Nephron (organoid): ENCODE measurements around the gene TRAPPC2L.

ENCODE experiments used
- H3K27ac Mint-ChIP-seq, 3 experiments: 2 replicates each; pipeline ENCODE4 v1.8.0; 2020; ENCODE audit warnings: mixed read lengths in 3 of 3, mild to moderate bottlenecking in 2 of 3, moderate library complexity in 1 of 3
- H3K27me3 Mint-ChIP-seq: 2 replicates; pipeline ENCODE4 v1.8.0; 2021; ENCODE audit warnings: low read depth, mild to moderate bottlenecking, moderate library complexity, mixed read lengths
- H3K36me3 Mint-ChIP-seq: 2 replicates; pipeline ENCODE4 v1.8.0; 2020; ENCODE audit warnings: low read depth, mixed read lengths
- H3K4me1 Mint-ChIP-seq: 2 replicates; pipeline ENCODE4 v1.8.0; 2020; ENCODE audit warnings: mixed read lengths
- H3K4me3 Mint-ChIP-seq, 3 experiments: 2 replicates each; pipeline ENCODE4 v1.8.0; 2020; ENCODE audit warnings: mild to moderate bottlenecking in 3 of 3, mixed read lengths in 3 of 3, moderate library complexity in 2 of 3
- H3K9me3 Mint-ChIP-seq: 2 replicates; pipeline ENCODE4 v1.8.0; 2020; ENCODE audit warnings: mixed read lengths
- TF ChIP-seq, protein P1 (sequence below), 3 experiments: fragments of 200-600 bp; sonication (generic); IDR thresholded peaks; one replicate each; pipeline ENCODE4 v1.5.0; 2021; ENCODE audit warnings: antibody characterized with exemption in 3 of 3; ENCODE audit not compliant: unreplicated experiment in 3 of 3

Gene TRAPPC2L

DNA sequence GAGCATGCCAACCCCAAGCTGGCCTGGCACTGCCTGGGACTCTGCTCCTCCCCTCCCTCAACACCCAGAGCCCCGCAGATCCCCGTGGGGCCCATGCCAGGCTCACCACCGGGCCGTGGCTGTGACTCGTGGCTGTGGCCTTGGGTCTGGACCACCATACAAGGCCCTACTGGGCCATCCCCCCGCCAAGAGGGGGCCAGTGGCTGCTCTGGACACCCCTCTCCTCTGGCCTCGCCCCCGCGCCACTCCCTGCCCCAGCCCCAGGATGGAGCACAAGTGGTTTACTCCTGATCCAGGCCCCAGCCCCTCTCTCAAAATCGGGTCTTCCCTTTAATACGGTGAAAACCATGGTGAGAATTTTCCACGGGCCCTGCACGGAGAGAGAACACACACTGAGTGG, 6.5 kb downstream of the TRAPPC2L start:
- no peaks in the 10 kb centered on the region for H3K9me3 Mint-ChIP-seq
- TF ChIP-seq, protein P1, sequence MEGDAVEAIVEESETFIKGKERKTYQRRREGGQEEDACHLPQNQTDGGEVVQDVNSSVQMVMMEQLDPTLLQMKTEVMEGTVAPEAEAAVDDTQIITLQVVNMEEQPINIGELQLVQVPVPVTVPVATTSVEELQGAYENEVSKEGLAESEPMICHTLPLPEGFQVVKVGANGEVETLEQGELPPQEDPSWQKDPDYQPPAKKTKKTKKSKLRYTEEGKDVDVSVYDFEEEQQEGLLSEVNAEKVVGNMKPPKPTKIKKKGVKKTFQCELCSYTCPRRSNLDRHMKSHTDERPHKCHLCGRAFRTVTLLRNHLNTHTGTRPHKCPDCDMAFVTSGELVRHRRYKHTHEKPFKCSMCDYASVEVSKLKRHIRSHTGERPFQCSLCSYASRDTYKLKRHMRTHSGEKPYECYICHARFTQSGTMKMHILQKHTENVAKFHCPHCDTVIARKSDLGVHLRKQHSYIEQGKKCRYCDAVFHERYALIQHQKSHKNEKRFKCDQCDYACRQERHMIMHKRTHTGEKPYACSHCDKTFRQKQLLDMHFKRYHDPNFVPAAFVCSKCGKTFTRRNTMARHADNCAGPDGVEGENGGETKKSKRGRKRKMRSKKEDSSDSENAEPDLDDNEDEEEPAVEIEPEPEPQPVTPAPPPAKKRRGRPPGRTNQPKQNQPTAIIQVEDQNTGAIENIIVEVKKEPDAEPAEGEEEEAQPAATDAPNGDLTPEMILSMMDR (IDR thresholded peaks at IDR 0.05; ENCODE audit: unreplicated experiment in 3 of 3), result no peak
- H3K4me3 Mint-ChIP-seq, result no peak overlapping the region
- H3K36me3 Mint-ChIP-seq, result peaks cover 5% of the 10 kb centered on the region
- H3K4me1 Mint-ChIP-seq, result no peaks in the 10 kb centered on the region
- H3K27ac Mint-ChIP-seq, result no peak overlapping the region
- H3K27me3 Mint-ChIP-seq, result peaks cover 7% of the 10 kb centered on the region

DNA sequence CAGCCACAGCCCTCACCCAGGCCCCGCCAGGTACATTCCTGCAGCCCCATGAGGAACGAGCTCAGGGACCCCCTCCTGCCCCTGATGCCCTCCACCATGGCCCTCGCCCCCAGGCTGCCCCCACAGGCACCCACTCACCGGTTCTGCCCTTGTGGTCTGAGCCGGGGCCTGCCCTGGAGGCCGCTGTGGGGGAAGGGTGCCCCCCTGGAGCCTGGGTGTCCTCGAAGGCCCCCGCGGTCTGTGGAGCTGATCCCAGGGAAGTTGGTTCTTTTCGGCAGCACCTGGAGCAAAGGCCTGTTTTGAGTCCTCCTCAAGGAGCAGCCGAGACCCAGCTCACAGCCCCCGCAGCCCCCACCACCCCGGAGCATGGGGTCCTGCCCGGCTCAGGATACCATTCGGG, 7.2 kb downstream of the TRAPPC2L start:
- peaks cover 14% of the 10 kb centered on the region for H3K27me3 Mint-ChIP-seq
- no peak overlapping the region for H3K4me3 Mint-ChIP-seq
- H3K27ac Mint-ChIP-seq, result no peak overlapping the region
- H3K36me3 Mint-ChIP-seq, result peaks cover 5% of the 10 kb centered on the region
- H3K9me3 Mint-ChIP-seq, result no peaks in the 10 kb centered on the region
- no peaks in the 10 kb centered on the region for H3K4me1 Mint-ChIP-seq
- TF ChIP-seq, protein P1 (IDR thresholded peaks at IDR 0.05; ENCODE audit: unreplicated experiment in 3 of 3), result no peak

DNA sequence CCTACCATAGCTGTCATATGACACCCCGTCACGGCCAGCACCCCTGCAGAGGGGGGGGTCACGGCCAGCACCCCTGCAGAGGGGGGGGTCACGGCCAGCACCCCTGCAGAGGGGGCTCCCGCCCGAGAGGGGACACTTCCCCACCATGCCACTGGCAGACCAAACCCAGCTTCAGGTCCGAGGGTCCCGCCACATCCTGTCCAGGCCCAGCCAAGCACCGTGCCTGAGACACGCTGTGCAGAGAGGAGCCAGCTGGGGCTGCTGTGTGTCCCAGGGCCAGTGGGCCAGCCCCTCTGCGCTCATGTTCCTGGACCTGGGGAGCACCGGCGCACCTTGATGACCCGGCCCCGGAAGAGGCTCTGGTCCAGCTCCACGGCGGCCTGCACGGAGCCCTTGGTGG, 7.6 kb downstream of the TRAPPC2L start:
- no peaks in the 10 kb centered on the region for H3K9me3 Mint-ChIP-seq
- H3K36me3 Mint-ChIP-seq, result peaks cover 5% of the 10 kb centered on the region
- peaks cover 17% of the 10 kb centered on the region for H3K27me3 Mint-ChIP-seq
- H3K4me1 Mint-ChIP-seq, result no peaks in the 10 kb centered on the region
- H3K4me3 Mint-ChIP-seq, result no peak overlapping the region
- H3K27ac Mint-ChIP-seq, result no peak overlapping the region
- TF ChIP-seq, protein P1 (IDR thresholded peaks at IDR 0.05; ENCODE audit: unreplicated experiment in 3 of 3), result no peak

DNA sequence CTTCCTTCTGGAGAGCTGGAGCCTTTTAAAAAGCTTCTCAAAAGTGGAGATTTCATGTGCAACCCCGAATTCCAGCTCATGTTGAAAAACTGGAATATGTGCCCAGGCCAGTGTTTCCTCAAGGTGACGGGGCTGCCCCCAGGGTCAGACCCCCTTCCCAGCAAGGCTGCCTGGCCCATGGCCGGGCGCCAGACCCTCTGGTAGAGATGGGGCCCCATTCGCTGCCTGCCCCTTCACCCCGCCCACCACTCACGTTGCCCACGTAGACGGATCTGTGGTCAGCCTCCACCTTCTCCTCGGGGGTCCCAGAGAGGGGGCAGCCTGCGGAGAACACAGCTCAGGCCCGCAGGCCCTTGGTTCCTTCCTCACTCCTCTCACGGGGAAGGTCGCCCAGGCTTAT, 8.4 kb downstream of the TRAPPC2L start:
- H3K4me3 Mint-ChIP-seq, result no peak overlapping the region
- peaks cover 17% of the 10 kb centered on the region for H3K27me3 Mint-ChIP-seq
- no peaks in the 10 kb centered on the region for H3K9me3 Mint-ChIP-seq
- H3K4me1 Mint-ChIP-seq, result no peaks in the 10 kb centered on the region
- peaks cover 5% of the 10 kb centered on the region for H3K36me3 Mint-ChIP-seq
- TF ChIP-seq, protein P1 (IDR thresholded peaks at IDR 0.05; ENCODE audit: unreplicated experiment in 3 of 3), result no peak
- no peak overlapping the region for H3K27ac Mint-ChIP-seq

DNA sequence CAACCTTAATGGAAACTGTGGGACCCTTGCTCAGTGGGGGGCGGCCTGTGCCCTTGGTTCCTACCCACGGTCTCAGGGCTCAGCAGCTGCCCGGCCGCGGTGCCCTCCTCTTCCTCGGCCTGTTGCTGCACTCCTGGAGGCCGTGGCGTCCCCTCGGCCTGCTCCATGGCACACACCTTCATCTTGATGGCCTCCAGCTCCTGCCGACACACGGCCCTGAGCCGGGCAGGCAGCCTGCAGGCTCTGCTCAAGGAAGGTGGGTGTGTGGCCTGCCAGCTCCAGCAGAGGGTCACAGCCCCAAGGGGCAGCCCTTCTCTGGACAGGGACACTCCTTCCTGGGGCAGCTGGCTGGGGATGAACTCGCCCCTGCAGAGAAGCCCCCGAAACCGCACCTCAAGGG, 8.8 kb downstream of the TRAPPC2L start:
- Mint-ChIP-seq H3K4me3 (no peak overlapping the region), H3K36me3 (peaks cover 4% of the 10 kb centered on the region), H3K27ac (no peak overlapping the region), H3K27me3 (peaks cover 20% of the 10 kb centered on the region), H3K9me3 (no peaks in the 10 kb centered on the region), H3K4me1 (peaks cover under 1% of the 10 kb centered on the region)
- TF ChIP-seq, protein P1 (IDR thresholded peaks at IDR 0.05; ENCODE audit: unreplicated experiment in 3 of 3), result no peak

DNA sequence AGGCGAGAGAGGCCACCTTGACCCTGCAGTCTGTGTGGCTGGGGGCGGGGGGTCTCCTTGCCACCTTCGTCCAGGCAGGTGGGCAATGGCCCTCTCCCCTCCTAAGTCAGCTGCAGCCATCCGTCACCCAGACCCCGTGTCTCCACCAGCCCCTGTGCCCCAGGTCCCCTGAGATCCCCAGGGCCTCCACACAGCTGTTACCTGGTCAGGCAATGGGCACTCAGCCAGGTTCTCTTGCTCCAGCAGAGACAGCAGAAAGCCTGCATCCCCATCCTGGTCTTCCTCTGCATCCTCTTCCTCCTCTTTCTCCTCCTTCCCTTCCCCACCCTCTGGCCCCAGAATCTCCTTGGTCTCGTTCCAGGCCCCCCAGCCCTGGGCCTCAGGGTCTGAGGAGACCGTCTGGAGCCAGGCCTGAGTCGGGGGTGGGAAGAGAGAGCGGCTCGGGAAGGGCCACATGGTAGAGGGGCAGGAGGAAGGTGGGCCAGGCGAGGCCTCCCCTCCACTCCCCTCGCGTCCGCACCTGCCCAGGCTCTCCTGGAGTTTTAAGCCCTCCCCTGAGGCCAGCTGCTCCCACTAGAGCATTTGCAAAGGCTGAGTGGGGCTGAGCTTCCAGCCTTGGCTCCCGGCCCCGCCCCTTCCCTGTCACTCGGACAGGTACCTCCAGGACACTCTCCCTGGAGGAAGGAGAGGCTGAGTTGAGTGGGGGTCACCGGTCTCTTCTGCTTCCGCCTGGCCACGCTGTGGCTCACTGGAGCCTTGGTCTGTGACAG, 9.4 kb downstream of the TRAPPC2L start, which contains the start of gene PABPN1L:
Gene PABPN1L, minus strand, starts transcription at position 510 of the 770 bp plus-strand sequence. Its CDS starts 54 bp downstream, at position 456.
- peak within 1 kb of the TSS in 1 of 3 experiments; percentile 2 for H3K4me3 Mint-ChIP-seq
- H3K9me3 Mint-ChIP-seq, result no peaks in the 10 kb centered on the region
- TF ChIP-seq, protein P1 (IDR thresholded peaks at IDR 0.05; ENCODE audit: unreplicated experiment in 3 of 3), result no peak
- H3K4me1 Mint-ChIP-seq, result peaks cover 7% of the 10 kb centered on the region
- peaks cover 25% of the 10 kb centered on the region for H3K27me3 Mint-ChIP-seq
- no peaks in the 10 kb centered on the region for H3K36me3 Mint-ChIP-seq
- H3K27ac Mint-ChIP-seq, result no peak within 1 kb of the TSS
